GM23248 (cell line): Measurements from ENCODE around the gene RGS21. TPM values are rescaled to one million over a fixed set of nuclear protein-coding genes. Genes with fewer than 3 reads are reported as not detected.
"Not testable (repeated sequence)": the region's sequence is repeated elsewhere in the genome, so short reads cannot be mapped to it uniquely, and the experiment has no call there.

Source experiments
- DNase-seq: peaks from one replicate; pipeline ENCODE4 v3.0.0-alpha.2; 2015
- H2AFZ ChIP-seq: fragments of 200-600 bp; sonication (generic); 2 replicates; pipeline ENCODE4 v1.6.1; 2016; ENCODE audit warnings: antibody characterized with exemption
- H3F3A ChIP-seq: fragments of 200-600 bp; sonication (generic); 2 replicates; pipeline ENCODE4 v1.6.1; 2016; ENCODE audit warnings: mild to moderate bottlenecking, antibody characterized with exemption, mixed run types; ENCODE audit not compliant: insufficient read depth
- H3K27ac ChIP-seq: fragments of 200-600 bp; sonication (generic); 2 replicates; pipeline ENCODE4 v1.5.1; 2016; ENCODE audit warnings: mild to moderate bottlenecking
- H3K27me3 ChIP-seq: fragments of 200-600 bp; sonication (generic); replicated peaks from 2 replicates; pipeline ENCODE4 v1.6.1; 2016; ENCODE audit warnings: mild to moderate bottlenecking; ENCODE audit not compliant: insufficient read depth
- H3K36me3 ChIP-seq: fragments of 200-600 bp; sonication (generic); 2 replicates; pipeline ENCODE4 v1.6.1; 2016; ENCODE audit warnings: low read depth, mild to moderate bottlenecking
- H3K4me1 ChIP-seq: fragments of 200-600 bp; sonication (generic); 2 replicates; pipeline ENCODE4 v1.6.1; 2016; ENCODE audit warnings: mild to moderate bottlenecking; ENCODE audit not compliant: insufficient read depth
- H3K4me2 ChIP-seq: fragments of 200-600 bp; sonication (generic); one replicate; pipeline ENCODE4 v1.6.1; 2016; ENCODE audit warnings: mild to moderate bottlenecking; ENCODE audit not compliant: unreplicated experiment
- H3K4me3 ChIP-seq: fragments of 200-600 bp; sonication (generic); 2 replicates; pipeline ENCODE4 v1.5.1; 2016; ENCODE audit warnings: mild to moderate bottlenecking
- H3K79me2 ChIP-seq: fragments of 200-600 bp; sonication (generic); 2 replicates; pipeline ENCODE4 v1.6.1; 2016; ENCODE audit warnings: mild to moderate bottlenecking; ENCODE audit not compliant: insufficient read depth
- H3K9ac ChIP-seq: fragments of 200-600 bp; sonication (generic); 2 replicates; pipeline ENCODE4 v1.6.1; 2016; ENCODE audit warnings: mild to moderate bottlenecking
- H3K9me2 ChIP-seq: fragments of 200-600 bp; sonication (generic); 2 replicates; pipeline ENCODE4 v1.6.1; 2016; ENCODE audit warnings: mixed run types, mild to moderate bottlenecking, moderate library complexity; ENCODE audit not compliant: insufficient read depth
- H3K9me3 ChIP-seq: fragments of 200-600 bp; sonication (generic); one replicate; pipeline ENCODE4 v1.6.1; 2017; ENCODE audit warnings: low read depth
- H4K20me1 ChIP-seq: fragments of 200-600 bp; sonication (generic); 2 replicates; pipeline ENCODE4 v1.6.0; 2016; ENCODE audit not compliant: insufficient read depth
- EZH2 ChIP-seq: fragments of 200-600 bp; sonication (generic); IDR thresholded peaks from 2 replicates; pipeline ENCODE4 v1.6.1; 2018; ENCODE audit warnings: antibody characterized with exemption, mild to moderate bottlenecking; ENCODE audit not compliant: insufficient read depth, poor library complexity, severe bottlenecking
- EZH2phosphoT487 ChIP-seq: fragments of 200-600 bp; sonication (generic); IDR thresholded peaks from 2 replicates; pipeline ENCODE4 v1.6.1; 2018; ENCODE audit warnings: antibody characterized with exemption, moderate library complexity, mild to moderate bottlenecking, low read depth; ENCODE audit not compliant: insufficient read depth
- WGBS, 2 experiments: methylation state at CpG; one replicate each; pipeline ENCODE4 v1.1.6; 2015 to 2017; ENCODE audit warnings: low lambda C conversion rate in 2 of 2, low coverage in 1 of 2; ENCODE audit errors: missing lambda C conversion rate in 2 of 2; 5-methylcytosine and 5-hydroxymethylcytosine counted together
- in situ Hi-C: fragments of 300-500 bp; cut with MboI; formaldehyde crosslinking; loops from 2 replicates; pipeline ENCODE4 v1.15.0; 2020
- polyA plus RNA-seq: library from polyadenylated mRNA; unstranded; fragments of >200 nt; fragmentation: Nextera tagmentation; extraction: Ambion mirVana; gene quantifications from 2 replicates; pipeline ENCODE4 v1.2.1, GENCODE V29; 2016
- total RNA-seq: library from RNA; depleted of rRNA; stranded (reverse); fragments of >200 nt; shearing (Covaris generic); gene quantifications from 2 replicates; pipeline ENCODE4 v1.2.3, GENCODE V29; 2014

RGS21 gene
- total and polyA plus RNA-seq, 2 experiments from 2014 or later, result not detected

DNA sequence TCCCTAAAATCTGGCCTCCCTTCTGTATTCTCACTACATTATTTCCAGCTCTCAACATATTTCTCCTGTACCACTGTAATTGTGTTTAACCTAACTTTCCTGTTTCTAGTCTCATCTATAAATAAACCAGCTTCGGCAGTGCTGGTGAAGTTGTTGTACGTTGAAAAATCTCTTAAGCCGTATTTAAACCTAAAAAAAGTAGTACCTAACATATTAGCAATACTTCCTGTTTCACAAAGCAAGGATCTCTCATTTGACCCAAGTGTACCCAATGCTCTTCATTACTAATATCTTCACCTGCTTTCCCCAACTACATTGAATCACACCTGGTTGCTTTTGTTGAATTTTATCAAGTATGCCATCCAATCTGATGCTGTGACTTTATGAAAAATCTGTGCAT lies 42.2 kb upstream of the RGS21 start:
- no peak overlapping the region for H3K4me3 ChIP-seq
- H3K4me2 ChIP-seq, result no peak overlapping the region
- H3K36me3 ChIP-seq, result no peaks in the 10 kb centered on the region
- no peaks in the 10 kb centered on the region for H3K9me3 ChIP-seq
- TF ChIP-seq EZH2phosphoT487 (no peak), EZH2 (no peak)
- 3 to 6% methylated on average over 3 of the region's 3 CpGs for WGBS, 2 experiments
- no peak overlapping the region for H3K27ac ChIP-seq
- H3K4me1 ChIP-seq, result no peaks in the 10 kb centered on the region
- no peaks in the 10 kb centered on the region for H3F3A ChIP-seq
- H2AFZ ChIP-seq, result no peak overlapping the region
- no peaks in the 10 kb centered on the region for H3K79me2 ChIP-seq
- H3K9ac ChIP-seq, result no peak overlapping the region
- no peaks in the 10 kb centered on the region for H3K27me3 ChIP-seq
- in situ Hi-C loops, result no loop called here
- H4K20me1 ChIP-seq, result no peaks in the 10 kb centered on the region
- no peaks in the 10 kb centered on the region for H3K9me2 ChIP-seq
- DNase-seq, result no peak

DNA sequence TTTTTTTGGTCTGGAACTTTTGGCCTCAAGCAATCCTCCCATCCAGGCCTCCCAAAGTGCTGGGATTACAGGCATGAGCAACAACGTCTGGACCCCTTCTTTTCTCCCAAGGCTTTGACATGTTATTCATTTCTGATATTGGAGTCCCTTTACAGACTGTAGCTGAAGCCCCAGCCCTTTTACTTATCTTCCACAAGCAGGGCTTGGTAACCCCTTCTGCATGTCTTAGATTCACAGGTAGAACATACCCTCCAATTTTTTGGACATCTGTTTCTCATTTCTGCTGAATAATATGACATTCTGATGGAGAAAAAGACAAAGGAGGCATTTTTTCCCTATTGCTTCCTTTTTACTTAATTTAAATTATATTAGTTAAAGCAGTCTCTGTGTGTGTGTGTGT lies 39.2 kb upstream of the RGS21 start:
- H3K36me3 ChIP-seq, result no peaks in the 10 kb centered on the region
- no peak overlapping the region for H3K4me3 ChIP-seq
- H3K9me3 ChIP-seq, result no peaks in the 10 kb centered on the region
- no peaks in the 10 kb centered on the region for H3K27me3 ChIP-seq
- H3K79me2 ChIP-seq, result no peaks in the 10 kb centered on the region
- no peak for DNase-seq
- no peak overlapping the region for H3K9ac ChIP-seq
- H2AFZ ChIP-seq, result no peak overlapping the region
- no peak overlapping the region for H3K27ac ChIP-seq
- no peaks in the 10 kb centered on the region for H4K20me1 ChIP-seq
- no peak overlapping the region for H3K4me2 ChIP-seq
- H3K4me1 ChIP-seq, result no peaks in the 10 kb centered on the region
- no peaks in the 10 kb centered on the region for H3F3A ChIP-seq
- TF ChIP-seq EZH2, result no peak
- TF ChIP-seq EZH2phosphoT487, result no peak
- 0% methylated on average over 1 of the region's 1 CpG for WGBS, 2 experiments
- in situ Hi-C loops, result no loop called here
- H3K9me2 ChIP-seq, result no peaks in the 10 kb centered on the region

DNA sequence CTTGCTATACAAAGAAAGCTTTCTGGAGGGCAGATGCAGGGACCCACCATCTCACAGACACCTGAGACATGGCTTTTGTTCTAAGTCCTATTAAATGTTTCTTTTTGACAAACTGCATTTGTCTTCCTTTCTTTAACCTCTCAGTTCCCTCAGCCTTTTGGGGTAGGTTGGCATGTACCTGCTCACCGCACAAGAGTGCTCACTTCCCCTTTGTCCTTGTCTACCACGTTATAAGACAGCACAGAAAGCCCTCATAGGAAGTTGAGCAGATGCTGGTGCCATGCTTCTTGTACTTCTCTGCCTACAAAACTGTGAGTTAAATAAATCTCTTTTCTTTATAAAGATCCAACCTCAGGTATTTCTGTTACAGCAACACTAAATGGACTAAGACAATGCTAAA lies 31.9 kb upstream of the RGS21 start:
- H3K4me1 ChIP-seq, result no peaks in the 10 kb centered on the region
- H3K9ac ChIP-seq, result no peak overlapping the region
- no peaks in the 10 kb centered on the region for H3K79me2 ChIP-seq
- H4K20me1 ChIP-seq, result no peaks in the 10 kb centered on the region
- no peak overlapping the region for H3K4me3 ChIP-seq
- H3K27me3 ChIP-seq, result no peaks in the 10 kb centered on the region
- WGBS, 2 experiments, result 3 to 9% methylated on average over 2 of the region's 2 CpGs
- H3K9me2 ChIP-seq, result no peaks in the 10 kb centered on the region
- H3K4me2 ChIP-seq, result no peak overlapping the region
- no peak for DNase-seq
- no peaks in the 10 kb centered on the region for H3K9me3 ChIP-seq
- in situ Hi-C loops, result no loop called here
- no peaks in the 10 kb centered on the region for H3K36me3 ChIP-seq
- H3F3A ChIP-seq, result no peaks in the 10 kb centered on the region
- no peak overlapping the region for H3K27ac ChIP-seq
- no peak overlapping the region for H2AFZ ChIP-seq
- TF ChIP-seq EZH2phosphoT487, result no peak
- TF ChIP-seq EZH2, result no peak

DNA sequence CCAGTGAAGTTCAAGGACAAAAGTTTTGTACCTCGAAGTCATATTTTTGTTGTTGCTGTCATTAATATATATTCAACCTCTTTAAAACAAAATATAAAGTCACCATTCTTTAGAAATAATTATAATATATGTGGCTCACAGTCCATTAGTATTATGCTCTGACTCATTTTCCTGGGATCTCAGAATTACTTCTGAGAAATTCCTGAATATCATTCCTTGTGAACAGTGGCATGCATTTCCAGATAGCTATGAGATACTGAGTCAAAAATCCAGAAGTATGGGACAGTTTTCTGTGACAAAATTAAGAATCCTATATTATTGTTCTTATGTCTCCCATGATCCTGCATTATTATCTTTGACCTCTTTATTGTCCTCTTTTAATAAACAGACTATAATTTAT lies 13.8 kb upstream of the RGS21 start:
- Histone ChIP-seq H3K79me2 (no peaks in the 10 kb centered on the region), H3K27ac (no peak overlapping the region), H3K4me3 (no peak overlapping the region), H3F3A (no peaks in the 10 kb centered on the region), H3K4me2 (no peak overlapping the region), H3K9me2 (no peaks in the 10 kb centered on the region), H4K20me1 (no peaks in the 10 kb centered on the region), H3K9ac (no peak overlapping the region), H2AFZ (no peak overlapping the region), H3K36me3 (no peaks in the 10 kb centered on the region), H3K4me1 (no peaks in the 10 kb centered on the region), H3K9me3 (no peaks in the 10 kb centered on the region), H3K27me3 (no peaks in the 10 kb centered on the region)
- WGBS, 2 experiments, result 0 to 2% methylated on average over 1 of the region's 1 CpG
- TF ChIP-seq EZH2 (no peak), EZH2phosphoT487 (no peak)
- no peak for DNase-seq
- in situ Hi-C loops, result no loop called here

DNA sequence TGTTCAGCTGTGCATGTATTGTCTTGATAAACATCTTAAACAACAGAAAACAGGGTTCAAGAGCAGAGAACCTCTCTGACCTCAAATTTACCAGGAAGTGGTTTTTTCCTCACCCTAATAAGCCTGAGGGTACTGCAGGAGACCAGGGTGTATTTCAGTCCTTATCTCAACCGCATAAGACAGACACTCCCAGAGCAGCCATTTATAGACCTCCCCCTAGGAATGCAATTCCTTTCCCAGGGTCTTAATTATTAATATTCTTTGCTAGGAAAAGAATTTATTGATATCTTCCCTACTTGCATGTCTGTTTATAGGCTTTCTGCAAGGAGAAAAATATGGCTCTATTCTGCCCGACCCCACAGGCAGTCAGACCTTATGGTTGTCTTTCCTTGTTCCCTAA lies 8.5 kb upstream of the RGS21 start:
- in situ Hi-C loops, H3K9ac ChIP-seq, H3K4me3 ChIP-seq, H3F3A ChIP-seq, DNase-seq, H4K20me1 ChIP-seq, H3K4me2 ChIP-seq, H2AFZ ChIP-seq, H3K27ac ChIP-seq, H3K79me2 ChIP-seq, H3K4me1 ChIP-seq, H3K36me3 ChIP-seq, H3K27me3 ChIP-seq, H3K9me2 ChIP-seq, H3K9me3 ChIP-seq: not testable (repeated sequence)
- 21 to 29% methylated on average over 2 of the region's 2 CpGs for WGBS, 2 experiments
